H9 (cell line): Measurements from ENCODE around the gene ACBD6. TPM values are rescaled to one million over a fixed set of nuclear protein-coding genes. Genes with fewer than 3 reads are reported as not detected.

Source experiments
- DNase-seq: peaks from one replicate; pipeline ENCODE4 v3.0.0-alpha.2; 2017
- H2AFZ ChIP-seq: one replicate; pipeline ENCODE4 v1.6.1; 2013; ENCODE audit warnings: mild to moderate bottlenecking, low read length, control low read depth, moderate library complexity
- H2AK5ac ChIP-seq: 2 replicates; pipeline ENCODE4 v1.6.1; 2013; ENCODE audit warnings: low read length, control low read depth, mixed read lengths; ENCODE audit not compliant: insufficient read length
- H2BK120ac ChIP-seq: one replicate; pipeline ENCODE4 v1.6.1; 2013; ENCODE audit warnings: low read depth, mild to moderate bottlenecking, low read length, control low read depth, inconsistent platforms; ENCODE audit not compliant: poor library complexity, severe bottlenecking
- H2BK12ac ChIP-seq: 2 replicates; pipeline ENCODE4 v1.6.1; 2013; ENCODE audit warnings: low read length, control low read depth, mixed read lengths, low read depth; ENCODE audit not compliant: insufficient read length
- H2BK15ac ChIP-seq: 2 replicates; pipeline ENCODE4 v1.6.1; 2013; ENCODE audit warnings: low read depth, low read length, control low read depth
- H2BK20ac ChIP-seq: one replicate; pipeline ENCODE4 v1.6.1; 2013; ENCODE audit warnings: low read depth, mild to moderate bottlenecking, low read length, control low read depth, inconsistent platforms; ENCODE audit not compliant: poor library complexity, severe bottlenecking
- H2BK5ac ChIP-seq: 2 replicates; pipeline ENCODE4 v1.6.1; 2013; ENCODE audit warnings: low read length, control low read depth, mixed read lengths; ENCODE audit not compliant: insufficient read length
- H3K14ac ChIP-seq: 2 replicates; pipeline ENCODE4 v1.6.1; 2013; ENCODE audit warnings: low read length, control low read depth; ENCODE audit not compliant: insufficient read depth
- H3K18ac ChIP-seq: 2 replicates; pipeline ENCODE4 v1.6.1; 2013; ENCODE audit warnings: low read depth, mild to moderate bottlenecking, mixed read lengths, low read length, control low read depth; ENCODE audit not compliant: insufficient read length
- H3K23ac ChIP-seq: 2 replicates; pipeline ENCODE4 v1.6.1; 2013; ENCODE audit warnings: low read length, control low read depth, mixed read lengths, low read depth; ENCODE audit not compliant: insufficient read length
- H3K23me2 ChIP-seq: 2 replicates; pipeline ENCODE4 v1.6.1; 2013; ENCODE audit warnings: low read depth, mild to moderate bottlenecking, mixed read lengths, low read length, control low read depth; ENCODE audit not compliant: insufficient read length, poor library complexity, severe bottlenecking
- H3K27ac ChIP-seq: 2 replicates; pipeline ENCODE4 v1.5.1; 2013; ENCODE audit warnings: low read length, control low read depth, mixed read lengths, low read depth; ENCODE audit not compliant: insufficient read length
- H3K27me3 ChIP-seq: 2 replicates; pipeline ENCODE4 v1.6.1; 2013; ENCODE audit warnings: low read length, control low read depth, inconsistent platforms; ENCODE audit not compliant: insufficient read depth
- H3K4ac ChIP-seq: 2 replicates; pipeline ENCODE4 v1.6.1; 2013; ENCODE audit warnings: low read depth, mild to moderate bottlenecking, control low read depth, inconsistent platforms, low read length, moderate library complexity
- H3K4me1 ChIP-seq: 2 replicates; pipeline ENCODE4 v1.6.1; 2013; ENCODE audit warnings: low read length, control low read depth, inconsistent platforms; ENCODE audit not compliant: insufficient read depth
- H3K4me2 ChIP-seq: 2 replicates; pipeline ENCODE4 v1.6.1; 2013; ENCODE audit warnings: low read length, control low read depth, mixed read lengths; ENCODE audit not compliant: insufficient read length, insufficient read depth
- H3K56ac ChIP-seq: 2 replicates; pipeline ENCODE4 v1.6.1; 2013; ENCODE audit warnings: low read depth, mild to moderate bottlenecking, mixed read lengths, low read length, control low read depth; ENCODE audit not compliant: insufficient read length
- H3K79me1 ChIP-seq: 2 replicates; pipeline ENCODE4 v1.6.1; 2013; ENCODE audit warnings: low read depth, mild to moderate bottlenecking, moderate library complexity, low read length, control low read depth, inconsistent platforms; ENCODE audit not compliant: insufficient read depth, poor library complexity, severe bottlenecking
- H3K79me2 ChIP-seq: 2 replicates; pipeline ENCODE4 v1.6.1; 2013; ENCODE audit warnings: low read length, control low read depth, inconsistent platforms; ENCODE audit not compliant: insufficient read depth
- H3K9ac ChIP-seq: 2 replicates; pipeline ENCODE4 v1.6.1; 2013; ENCODE audit warnings: low read length, control low read depth, mixed read lengths; ENCODE audit not compliant: insufficient read length; ENCODE audit errors: extremely low read depth
- H3K9me3 ChIP-seq: one replicate; pipeline ENCODE4 v1.6.1; 2013; ENCODE audit warnings: low read depth, low read length, inconsistent platforms; ENCODE audit not compliant: control insufficient read depth
- H3T11ph ChIP-seq: one replicate; pipeline ENCODE4 v1.6.1; 2013; ENCODE audit warnings: mild to moderate bottlenecking, low read length, control low read depth, inconsistent platforms
- H4K20me1 ChIP-seq: one replicate; pipeline ENCODE4 v1.6.1; 2013; ENCODE audit not compliant: control insufficient read depth, insufficient read length, insufficient read depth
- H4K5ac ChIP-seq: 2 replicates; pipeline ENCODE4 v1.6.1; 2013; ENCODE audit warnings: low read depth, mild to moderate bottlenecking, mixed read lengths, low read length, control low read depth; ENCODE audit not compliant: insufficient read length
- H4K8ac ChIP-seq: replicated peaks from 2 replicates; pipeline ENCODE4 v1.6.1; 2013; ENCODE audit warnings: low read length, control low read depth, mixed read lengths, low read depth; ENCODE audit not compliant: insufficient read length
- H4K91ac ChIP-seq: 2 replicates; pipeline ENCODE4 v1.6.1; 2013; ENCODE audit warnings: low read depth, mild to moderate bottlenecking, moderate library complexity, mixed read lengths, low read length, control low read depth; ENCODE audit not compliant: insufficient read length
- H3K27ac Mint-ChIP-seq, 3 experiments: 2 replicates in 2 of 3; 3 replicates in 1 of 3; pipeline ENCODE4 v1.8.0; 2020 to 2021; ENCODE audit warnings: mixed read lengths in 3 of 3, mild to moderate bottlenecking in 1 of 3, moderate library complexity in 1 of 3
- H3K27me3 Mint-ChIP-seq: 2 replicates; pipeline ENCODE4 v1.8.0; 2021; ENCODE audit warnings: low read depth, mild to moderate bottlenecking, moderate library complexity, mixed read lengths
- H3K36me3 Mint-ChIP-seq, 3 experiments: 2 replicates in 2 of 3; 3 replicates in 1 of 3; pipeline ENCODE4 v1.8.0; 2020 to 2021; ENCODE audit warnings: low read depth in 3 of 3, mixed read lengths in 3 of 3; ENCODE audit not compliant: insufficient read depth in 1 of 3
- H3K4me1 Mint-ChIP-seq, 2 experiments: 2 replicates each; pipeline ENCODE4 v1.8.0; 2020; ENCODE audit warnings: mixed read lengths in 2 of 2
- H3K4me3 Mint-ChIP-seq, 2 experiments: 2 replicates in 1 of 2; 3 replicates in 1 of 2; pipeline ENCODE4 v1.8.0; 2020 to 2021; ENCODE audit warnings: mild to moderate bottlenecking in 2 of 2, mixed read lengths in 2 of 2, moderate library complexity in 1 of 2
- H3K9me3 Mint-ChIP-seq, 2 experiments: 2 replicates in 1 of 2; 3 replicates in 1 of 2; pipeline ENCODE4 v1.8.0; 2020; ENCODE audit warnings: mild to moderate bottlenecking in 2 of 2, mixed read lengths in 2 of 2, moderate library complexity in 1 of 2
- WGBS: extraction: QIAGEN DNeasy Blood & Tissue Kit; methylation state at CpG from one replicate; pipeline ENCODE4 v1.1.7; 2013; ENCODE audit warnings: missing lambda C conversion rate, low lambda C conversion rate, mixed read lengths; ENCODE audit not compliant: insufficient read length; ENCODE audit errors: extremely low coverage; 5-methylcytosine and 5-hydroxymethylcytosine counted together
- total RNA-seq: library from RNA; stranded (reverse); gene quantifications from 2 replicates; pipeline ENCODE4 v1.2.1, GENCODE V29; 2021
- TF ChIP-seq, protein P1 (sequence below): fragments of 200-600 bp; sonication (generic); conservative IDR thresholded peaks from 3 replicates; pipeline ENCODE4 v1.8.0; 2021; ENCODE audit warnings: antibody characterized with exemption, mild to moderate bottlenecking

ACBD6 gene
- total RNA-seq, 1 experiment from 2014 or later, result 51.4 TPM

DNA sequence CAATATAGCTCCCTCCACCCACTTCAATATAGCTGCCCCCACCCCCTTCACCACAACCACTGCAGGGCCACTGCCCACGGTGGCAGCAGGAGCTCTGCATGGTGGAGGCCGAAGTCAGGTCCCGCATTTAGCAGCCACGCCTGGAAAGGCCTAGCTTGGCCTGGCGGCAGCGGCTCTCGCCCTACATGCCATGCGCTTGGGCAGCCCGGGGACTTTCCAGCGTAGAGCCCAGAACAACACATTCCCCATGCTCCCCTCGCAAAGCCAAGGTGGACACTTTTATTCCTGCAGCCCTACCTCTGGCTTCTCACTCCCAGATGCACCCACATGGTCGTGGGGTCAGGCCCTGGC lies 235.2 kb downstream of the ACBD6 start:
- Histone ChIP-seq H2AFZ (no peak overlapping the region), H2BK120ac (no peak overlapping the region), H3K79me1 (no peaks in the 10 kb centered on the region), H3K14ac (no peak overlapping the region), H2BK15ac (no peak overlapping the region), H3K4me1 (peaks cover 8% of the 10 kb centered on the region; the same call in 1 of the 2 replicates), H2BK20ac (no peak overlapping the region), H3K9ac (no peak overlapping the region), H3K56ac (no peak overlapping the region), H2BK5ac (no peak overlapping the region), H3K23me2 (no peaks in the 10 kb centered on the region), H3K23ac (no peak overlapping the region), H3K27me3 (no peaks in the 10 kb centered on the region; the same call in 1 of the 2 replicates), H3K79me2 (no peaks in the 10 kb centered on the region), H4K8ac (no peak overlapping the region), H3K27ac (no peak overlapping the region), H4K5ac (no peak overlapping the region), H2BK12ac (no peak overlapping the region), H3T11ph (no peak overlapping the region), H3K9me3 (no peaks in the 10 kb centered on the region), H3K18ac (no peak overlapping the region), H3K4me2 (no peak overlapping the region), H4K91ac (no peak overlapping the region), H3K4ac (no peak overlapping the region), H2AK5ac (no peak overlapping the region), H4K20me1 (no peaks in the 10 kb centered on the region)
- no peaks in the 10 kb centered on the region for H3K9me3 Mint-ChIP-seq
- TF ChIP-seq, protein P1, sequence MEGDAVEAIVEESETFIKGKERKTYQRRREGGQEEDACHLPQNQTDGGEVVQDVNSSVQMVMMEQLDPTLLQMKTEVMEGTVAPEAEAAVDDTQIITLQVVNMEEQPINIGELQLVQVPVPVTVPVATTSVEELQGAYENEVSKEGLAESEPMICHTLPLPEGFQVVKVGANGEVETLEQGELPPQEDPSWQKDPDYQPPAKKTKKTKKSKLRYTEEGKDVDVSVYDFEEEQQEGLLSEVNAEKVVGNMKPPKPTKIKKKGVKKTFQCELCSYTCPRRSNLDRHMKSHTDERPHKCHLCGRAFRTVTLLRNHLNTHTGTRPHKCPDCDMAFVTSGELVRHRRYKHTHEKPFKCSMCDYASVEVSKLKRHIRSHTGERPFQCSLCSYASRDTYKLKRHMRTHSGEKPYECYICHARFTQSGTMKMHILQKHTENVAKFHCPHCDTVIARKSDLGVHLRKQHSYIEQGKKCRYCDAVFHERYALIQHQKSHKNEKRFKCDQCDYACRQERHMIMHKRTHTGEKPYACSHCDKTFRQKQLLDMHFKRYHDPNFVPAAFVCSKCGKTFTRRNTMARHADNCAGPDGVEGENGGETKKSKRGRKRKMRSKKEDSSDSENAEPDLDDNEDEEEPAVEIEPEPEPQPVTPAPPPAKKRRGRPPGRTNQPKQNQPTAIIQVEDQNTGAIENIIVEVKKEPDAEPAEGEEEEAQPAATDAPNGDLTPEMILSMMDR, result no peak
- peak; percentile 24 for DNase-seq
- peaks cover 60 to 72% of the 10 kb centered on the region in 2 experiments for H3K4me1 Mint-ChIP-seq
- H3K27ac Mint-ChIP-seq, result no peak overlapping the region
- peaks cover 8% of the 10 kb centered on the region for H3K27me3 Mint-ChIP-seq
- WGBS, result no CpG with 5 or more reads among the region's 12 CpGs
- peaks cover 0 to 5% (median 5%) of the 10 kb centered on the region in 3 experiments; a peak in 3 of 7 replicates for H3K36me3 Mint-ChIP-seq
- no peak overlapping the region for H3K4me3 Mint-ChIP-seq
